HG02973 (cell line): Measurements from ENCODE around the gene TMEM101.
"Not testable (repeated sequence)": the region's sequence is repeated elsewhere in the genome, so short reads cannot be mapped to it uniquely, and the experiment has no call there.

ENCODE experiments used
- ATAC-seq: cut with Tn5 transposase; IDR thresholded peaks from one replicate; pipeline ENCODE4 v1.9.1; 2021; ENCODE audit warnings: moderate library complexity; ENCODE audit not compliant: unreplicated experiment

Gene TMEM101

GRCh38 chr17:44000871-44001460, 13.8 kb downstream of the TMEM101 start:
- ATAC-seq = no peak

GRCh38 chr17:44000141-44000860, 14.5 kb downstream of the TMEM101 start:
- ATAC-seq = no peak

- no peak for ATAC-seq
These were observed 15.7 kb downstream of the TMEM101 start for GRCh38 chr17:43999024-43999423.

GRCh38 chr17:43998552-43998951, 16.2 kb downstream of the TMEM101 start:
- no peak for ATAC-seq

GRCh38 chr17:43997180-43997579, 17.6 kb downstream of the TMEM101 start:
- ATAC-seq = not testable (repeated sequence)

GRCh38 chr17:43995150-43995471, 19.7 kb downstream of the TMEM101 start:
- no peak for ATAC-seq

- ATAC-seq = no peak
These were observed 20.3 kb downstream of the TMEM101 start for GRCh38 chr17:43994272-43995149.

GRCh38 chr17:43992641-43993040, 22.1 kb downstream of the TMEM101 start:
- ATAC-seq = no peak

GRCh38 chr17:43988301-43988700, 26.5 kb downstream of the TMEM101 start:
- ATAC-seq = no peak

- ATAC-seq = no peak
These were observed 27.4 kb downstream of the TMEM101 start for GRCh38 chr17:43987131-43988021.

- no peak for ATAC-seq
These were observed 28.4 kb downstream of the TMEM101 start for GRCh38 chr17:43986225-43986981.

GRCh38 chr17:43984521-43984920, 30.2 kb downstream of the TMEM101 start:
- no peak for ATAC-seq

- ATAC-seq = no peak
These were observed 31.0 kb downstream of the TMEM101 start for GRCh38 chr17:43983515-43984411.

GRCh38 chr17:43983196-43983514, 31.6 kb downstream of the TMEM101 start:
- ATAC-seq = no peak

- no peak for ATAC-seq
These were observed 32.6 kb downstream of the TMEM101 start for GRCh38 chr17:43982171-43982570.

GRCh38 chr17:43979671-43980070, 35.1 kb downstream of the TMEM101 start:
- no peak for ATAC-seq

- no peak for ATAC-seq
These were observed 35.8 kb downstream of the TMEM101 start for GRCh38 chr17:43979011-43979410.

- ATAC-seq = no peak
These were observed 36.7 kb downstream of the TMEM101 start for GRCh38 chr17:43978078-43978477.
